ENCODE results near the gene FEM1A. TPM values are rescaled to one million over a fixed set of nuclear protein-coding genes. Genes with fewer than 3 reads are reported as not detected.
"Not testable (repeated sequence)": the region's sequence is repeated elsewhere in the genome, so short reads cannot be mapped to it uniquely, and the experiment has no call there.

FEM1A gene
- polyA plus RNA-seq, 1 of the 3 experiments (the other 2 are of a cell fraction), result 4.8 TPM

- TF ChIP-seq GATA2 (CRISPR knock-in tag; IDR thresholded peaks at IDR 0.05) (no peak), NFIC (IDR thresholded peaks at IDR 0.05; ENCODE audit: borderline replicate concordance) (no peak), PBX3 (IDR thresholded peaks at IDR 0.05) (no peak), SMC3 (IDR thresholded peaks at IDR 0.05; ENCODE audit: low read depth, low read length) (no peak), TAF1 (IDR thresholded peaks at IDR 0.05; ENCODE audit: borderline replicate concordance, low read depth, low read length) (no peak), CTCF (IDR thresholded peaks at IDR 0.05) (no peak), MEF2A (IDR thresholded peaks at IDR 0.05; ENCODE audit: borderline replicate concordance, low read depth) (no peak), ZBTB33 (IDR thresholded peaks at IDR 0.05; ENCODE audit: borderline replicate concordance, low read depth) (no peak), MAX (IDR thresholded peaks at IDR 0.05; ENCODE audit: low read depth) (no peak), RAD21 (IDR thresholded peaks at IDR 0.05; ENCODE audit: low read length) (no peak)
These were observed 29.7 kb downstream of the FEM1A start (continued) for GRCh38 chr19:4821265-4821664.

GRCh38 chr19:4822354-4822753 is 30.8 kb downstream of the FEM1A start:
- H4K20me1 ChIP-seq (ENCODE audit: insufficient read depth); H3K9ac ChIP-seq; H3K9me3 ChIP-seq; DNase-seq; H2AFZ ChIP-seq (ENCODE audit: low read depth); H3K27ac ChIP-seq (ENCODE audit: low read depth in 2 of 2, low read length in 1 of 2); H3K4me3 ChIP-seq (ENCODE audit: low read depth in 2 of 2, low read length in 1 of 2); H3K36me3 ChIP-seq (replicated peaks in 1 of 2; ENCODE audit: control insufficient read depth in 1 of 2, insufficient read depth in 2 of 2, low read length in 1 of 2); H3K4me1 ChIP-seq (ENCODE audit: control insufficient read depth in 1 of 2, insufficient read depth in 2 of 2, low read depth in 1 of 2, low read length in 1 of 2); H3K27me3 ChIP-seq (ENCODE audit: insufficient read depth); H3F3A ChIP-seq (replicated peaks; ENCODE audit: insufficient read depth); H3K9me2 ChIP-seq; H3K4me2 ChIP-seq: not testable (repeated sequence)
- CTCF ChIA-PET, result interaction anchor here (1.7 to 8.1 kb wide), 3 partner anchors 10 to 29 kb away, joined by 3 to 47 read pairs (median 44); no protein-coding TSS in a partner anchor
- H3K79me2 ChIP-seq (ENCODE audit: insufficient read depth), result peaks cover 80% of the 10 kb centered on the region
- WGBS (ENCODE audit: low lambda C conversion rate), result 96% methylated on average over 7 of the region's 7 CpGs
- POLR2A ChIA-PET, result interaction anchor here (0.6 kb wide), 1 partner anchor 486 kb away, joined by 4 read pairs; no protein-coding TSS in a partner anchor

Measured in SK-N-SH (cell line).